Umbilical cord (tissue), 2 donors: Measurements from ENCODE around the gene TMPO. TPM values are rescaled to one million over a fixed set of nuclear protein-coding genes. Genes with fewer than 3 reads are reported as not detected.
"Not testable (repeated sequence)": the region's sequence is repeated elsewhere in the genome, so short reads cannot be mapped to it uniquely, and the experiment has no call there.

Source experiments
- DNase-seq: peaks from one replicate; pipeline ENCODE4 v3.0.0-alpha.2; 2015; ENCODE audit warnings: low spot score
- total RNA-seq: library from RNA; depleted of rRNA; stranded (reverse); fragments of >200 nt; gene quantifications from one replicate; pipeline ENCODE4 v1.2.3, GENCODE V29; 2014; ENCODE audit warnings: low replicate concordance; ENCODE audit not compliant: insufficient read depth

Gene TMPO, protein sequence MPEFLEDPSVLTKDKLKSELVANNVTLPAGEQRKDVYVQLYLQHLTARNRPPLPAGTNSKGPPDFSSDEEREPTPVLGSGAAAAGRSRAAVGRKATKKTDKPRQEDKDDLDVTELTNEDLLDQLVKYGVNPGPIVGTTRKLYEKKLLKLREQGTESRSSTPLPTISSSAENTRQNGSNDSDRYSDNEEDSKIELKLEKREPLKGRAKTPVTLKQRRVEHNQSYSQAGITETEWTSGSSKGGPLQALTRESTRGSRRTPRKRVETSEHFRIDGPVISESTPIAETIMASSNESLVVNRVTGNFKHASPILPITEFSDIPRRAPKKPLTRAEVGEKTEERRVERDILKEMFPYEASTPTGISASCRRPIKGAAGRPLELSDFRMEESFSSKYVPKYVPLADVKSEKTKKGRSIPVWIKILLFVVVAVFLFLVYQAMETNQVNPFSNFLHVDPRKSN
- total RNA-seq = 155 TPM

DNA sequence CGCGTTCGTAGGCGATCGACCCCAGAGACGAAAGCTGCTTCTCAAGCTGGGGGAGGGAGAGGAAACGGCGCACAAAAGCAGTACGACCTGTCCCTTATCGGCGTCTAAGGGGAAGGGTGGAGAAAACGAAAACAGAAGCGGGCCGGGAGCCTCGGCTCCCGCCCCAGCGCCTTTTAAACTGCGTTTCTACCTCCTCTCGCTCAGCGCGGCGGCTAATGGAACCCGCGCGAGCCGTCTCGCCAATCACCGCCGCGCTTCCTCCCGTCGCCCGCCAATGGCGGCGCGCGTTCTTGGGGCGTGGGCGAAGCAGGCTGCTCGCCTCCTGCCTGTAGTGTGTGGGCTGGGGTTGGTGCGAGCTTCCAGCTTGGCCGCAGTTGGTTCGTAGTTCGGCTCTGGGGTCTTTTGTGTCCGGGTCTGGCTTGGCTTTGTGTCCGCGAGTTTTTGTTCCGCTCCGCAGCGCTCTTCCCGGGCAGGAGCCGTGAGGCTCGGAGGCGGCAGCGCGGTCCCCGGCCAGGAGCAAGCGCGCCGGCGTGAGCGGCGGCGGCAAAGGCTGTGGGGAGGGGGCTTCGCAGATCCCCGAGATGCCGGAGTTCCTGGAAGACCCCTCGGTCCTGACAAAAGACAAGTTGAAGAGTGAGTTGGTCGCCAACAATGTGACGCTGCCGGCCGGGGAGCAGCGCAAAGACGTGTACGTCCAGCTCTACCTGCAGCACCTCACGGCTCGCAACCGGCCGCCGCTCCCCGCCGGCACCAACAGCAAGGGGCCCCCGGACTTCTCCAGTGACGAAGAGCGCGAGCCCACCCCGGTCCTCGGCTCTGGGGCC lies at the start of gene TMPO:
TMPO (plus strand) TSS at position 304 of the 824 bp plus-strand sequence; CDS start at position 582, 278 bp downstream.
- peak; percentile 96 for DNase-seq

DNA sequence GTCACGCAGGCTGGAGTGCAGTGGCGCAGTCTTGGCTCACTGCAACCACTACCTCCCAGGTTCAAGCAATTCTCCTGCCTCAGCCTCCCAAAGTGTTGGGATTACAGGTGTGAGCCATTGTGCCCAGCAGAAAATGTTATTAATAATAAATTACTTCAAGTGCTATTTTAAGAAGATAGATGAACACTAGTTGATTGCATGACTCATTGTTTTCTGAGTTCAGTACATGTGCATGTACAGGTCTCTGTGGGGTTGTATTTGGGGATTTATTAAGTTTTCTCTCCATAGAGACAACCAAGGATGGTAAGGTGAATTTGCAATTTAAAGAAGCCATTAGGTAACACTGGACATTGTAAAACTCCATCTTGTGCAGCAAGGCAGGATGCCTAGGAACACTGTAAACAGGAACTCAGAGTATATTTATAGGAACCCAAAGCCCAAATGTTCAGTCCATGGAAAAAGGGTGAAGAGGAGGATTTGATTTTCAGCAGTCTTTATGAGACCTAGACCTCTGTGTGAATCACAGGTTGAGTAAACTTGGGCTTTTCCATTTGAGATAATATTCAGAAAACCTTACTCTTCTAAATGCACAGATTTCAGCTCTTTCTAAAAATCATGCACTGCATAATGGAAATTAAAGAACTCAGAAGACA lies 49.3 kb upstream of the TMPO start:
- DNase-seq = no peak

DNA sequence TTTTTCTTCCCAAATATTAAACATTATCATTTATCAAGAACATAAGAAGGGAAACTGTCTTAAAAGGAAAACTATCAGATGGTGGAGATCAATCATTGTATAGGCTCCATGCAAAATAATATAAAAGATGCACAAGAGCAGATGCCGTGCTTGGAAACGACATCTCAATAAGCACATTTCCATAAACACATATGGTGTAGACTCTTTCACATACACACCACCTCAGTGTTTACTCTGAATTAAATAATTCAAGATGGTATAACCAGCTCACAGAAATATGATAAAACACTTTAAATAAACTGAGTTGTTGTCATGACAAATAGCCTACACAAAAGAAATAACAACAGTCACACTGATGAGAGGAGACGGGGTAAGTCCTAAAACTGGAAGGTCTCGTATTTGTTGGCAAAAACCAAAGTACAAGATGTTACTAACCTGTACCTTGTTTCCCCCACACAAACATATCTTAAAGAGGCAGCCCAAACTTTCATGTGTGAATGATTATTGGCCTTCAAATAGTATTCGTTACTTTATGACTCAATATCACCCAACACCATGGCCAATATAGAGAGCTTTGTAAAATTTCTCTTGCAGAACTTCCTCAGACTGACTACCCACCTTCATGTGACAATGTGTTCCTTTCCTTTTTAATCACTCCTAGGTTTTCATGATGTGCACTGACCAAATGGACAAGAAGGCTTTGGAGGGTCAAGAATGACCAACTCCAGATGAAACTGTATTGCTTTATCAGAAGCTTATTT lies 48.6 kb upstream of the TMPO start:
- DNase-seq = no peak

DNA sequence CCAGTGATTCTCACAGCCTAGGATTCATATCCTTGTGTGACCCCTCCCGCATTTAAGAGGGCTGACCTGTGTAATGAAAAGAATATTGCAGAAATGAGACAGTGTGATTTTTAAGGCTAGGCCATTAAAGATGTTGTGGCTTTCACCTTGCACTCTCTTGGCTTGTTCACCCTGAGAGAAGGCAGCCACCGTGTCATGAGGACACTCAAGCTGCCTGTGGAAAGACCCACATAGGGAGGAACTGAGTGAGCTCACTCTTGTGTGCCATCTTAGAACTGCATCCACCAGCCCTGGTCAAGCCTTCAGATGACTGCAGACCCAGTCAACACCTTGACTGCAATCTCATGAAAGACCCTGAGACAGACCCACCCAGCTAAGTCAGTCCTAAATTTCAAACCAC lies 46.3 kb upstream of the TMPO start:
- no peak for DNase-seq

DNA sequence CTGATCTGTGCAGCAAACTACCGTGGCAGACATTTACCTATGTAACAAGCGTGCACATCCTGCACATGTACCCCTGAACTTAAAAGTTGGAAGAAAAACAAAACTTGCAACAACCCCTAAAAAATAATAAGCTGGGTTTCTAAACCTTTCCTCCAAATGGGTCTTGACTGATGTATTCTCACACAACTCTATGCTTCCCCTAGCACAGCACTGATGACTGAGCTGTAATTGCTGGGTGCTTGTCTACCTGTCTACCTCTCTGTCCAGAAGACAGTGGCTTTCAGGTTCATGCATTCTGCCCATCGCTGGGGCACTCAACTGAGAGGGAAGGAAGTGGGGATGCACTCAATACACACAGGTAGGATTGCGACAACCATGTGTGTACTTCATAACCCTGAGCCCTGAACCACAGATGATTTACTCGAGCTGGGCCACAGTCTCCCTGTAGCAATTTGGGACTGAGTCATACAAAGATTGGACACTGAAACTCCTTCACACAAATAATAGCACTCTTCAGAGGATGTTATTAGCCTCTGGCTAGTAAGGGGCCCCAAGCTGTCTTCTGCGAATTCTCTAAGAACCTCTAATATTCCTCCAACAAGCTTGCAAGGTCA lies 44.8 kb upstream of the TMPO start:
- DNase-seq = no peak

DNA sequence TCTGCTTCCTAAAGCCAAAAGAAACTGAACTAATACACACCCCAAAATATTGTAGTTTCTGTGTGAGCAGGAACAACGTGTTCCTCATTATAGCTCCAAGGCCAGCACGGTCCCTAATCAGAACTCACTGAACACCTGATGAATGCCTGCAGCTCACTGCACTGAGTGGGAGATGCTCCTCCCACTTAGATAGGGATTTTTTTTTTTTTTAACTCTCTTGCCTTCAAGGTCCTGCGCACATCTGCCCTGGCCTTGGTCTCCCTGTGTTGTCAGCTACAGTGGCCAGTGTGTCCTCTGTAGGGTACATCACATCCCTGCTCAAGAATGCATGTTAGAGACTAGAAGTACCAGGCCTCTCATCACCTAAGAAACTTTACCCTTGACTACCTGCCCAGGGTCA lies 44.3 kb upstream of the TMPO start:
- no peak for DNase-seq

DNA sequence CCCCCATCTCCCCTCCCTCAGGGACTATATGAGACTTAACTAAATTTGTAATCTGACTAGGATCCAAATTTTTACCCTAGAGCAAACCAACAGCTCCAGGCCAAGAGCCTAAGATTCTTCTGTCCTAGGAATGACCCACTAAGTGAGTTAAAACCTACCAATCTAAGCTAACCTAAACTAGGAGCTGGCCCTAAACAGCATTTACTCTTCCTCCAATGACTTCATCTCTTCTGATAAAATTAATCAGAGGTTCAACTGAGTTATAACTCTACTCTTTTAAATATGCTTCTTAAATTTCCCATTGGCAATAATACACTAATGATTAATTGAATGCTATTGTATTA lies 39.9 kb upstream of the TMPO start:
- no peak for DNase-seq

DNA sequence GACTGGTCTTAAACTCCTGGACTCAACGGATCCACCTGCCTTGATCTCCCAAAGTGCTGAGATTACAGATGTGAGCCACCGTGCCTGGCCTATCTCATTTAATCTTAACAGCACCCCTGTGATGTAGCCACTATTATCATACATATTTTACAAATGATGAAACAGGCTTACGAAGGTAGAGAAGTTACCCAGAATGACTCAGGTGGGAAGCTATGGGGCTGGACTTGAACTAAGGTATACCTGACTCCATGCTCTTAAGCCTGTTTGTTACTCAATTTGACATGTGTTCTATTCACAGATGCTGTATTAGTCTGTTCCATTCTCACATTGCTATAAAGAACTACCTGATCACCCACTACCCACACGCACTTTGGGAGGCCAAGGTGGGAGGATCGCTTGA lies 36.8 kb upstream of the TMPO start:
- DNase-seq = no peak

DNA sequence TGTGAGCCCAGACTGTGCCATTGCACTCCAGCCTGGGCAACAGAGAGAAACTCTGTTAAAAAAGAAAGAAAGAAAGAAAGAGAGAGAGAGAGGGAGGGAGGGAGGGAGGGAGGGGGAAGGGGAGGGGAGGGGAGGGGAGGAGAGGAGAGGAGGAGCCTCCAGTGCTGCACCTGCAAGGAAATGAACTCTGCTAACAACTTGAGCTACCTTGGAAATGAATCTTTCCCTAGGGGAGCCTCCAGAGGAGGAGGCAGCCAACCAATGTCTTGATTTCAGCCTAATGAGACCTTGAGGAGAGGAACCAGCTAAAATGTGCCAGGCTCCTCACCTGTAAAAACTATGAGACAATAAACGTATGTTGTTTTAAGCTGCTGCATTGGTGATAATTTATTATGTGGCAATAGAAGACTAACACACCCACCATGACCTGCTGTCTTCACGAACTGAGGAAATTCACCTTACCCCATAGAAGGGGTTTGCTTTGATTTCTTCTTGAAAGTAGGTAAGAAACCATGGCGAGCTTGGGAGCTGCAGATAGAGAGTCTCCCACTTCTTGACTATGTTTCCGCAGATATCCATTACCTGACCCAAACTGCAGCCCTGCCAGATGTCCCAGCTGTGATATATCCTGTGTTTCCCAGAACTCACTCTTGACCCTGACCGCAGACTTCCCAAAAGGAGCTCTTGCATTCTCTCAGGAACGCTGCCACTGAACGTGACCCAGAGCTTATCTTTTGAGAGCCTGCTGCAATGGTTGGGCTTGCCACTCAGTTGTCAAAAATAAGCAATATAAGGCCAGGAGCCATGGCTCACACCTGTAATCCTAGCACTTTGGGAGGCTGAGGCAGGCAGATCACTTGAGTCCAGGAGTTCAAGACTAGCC lies 31.5 kb upstream of the TMPO start:
- DNase-seq = no peak

DNA sequence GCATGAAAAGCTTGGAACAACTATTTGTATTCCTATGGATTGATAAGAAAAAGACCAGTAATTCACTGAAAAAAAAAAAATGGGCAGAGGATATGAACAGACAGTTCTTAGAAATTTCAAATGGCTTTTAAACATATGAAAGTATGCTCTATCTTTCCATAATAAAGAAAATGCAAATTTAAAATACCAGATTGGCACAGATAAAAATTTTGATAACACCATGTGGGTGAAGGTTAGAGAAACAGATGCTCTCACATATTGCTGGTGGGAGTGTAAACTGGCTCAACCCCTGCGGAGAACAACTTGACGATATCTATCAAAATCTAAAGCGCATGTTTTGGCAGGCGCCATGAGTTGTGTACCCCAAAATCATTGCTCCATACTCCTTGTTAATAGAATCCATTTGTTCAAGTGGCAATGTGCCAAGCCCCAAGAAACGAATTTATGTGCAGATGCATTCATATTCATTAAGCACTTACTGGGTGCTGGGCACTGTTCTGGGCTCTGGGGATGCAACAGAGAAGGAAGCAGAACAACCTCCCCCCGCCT lies 29.5 kb upstream of the TMPO start:
- DNase-seq = no peak

DNA sequence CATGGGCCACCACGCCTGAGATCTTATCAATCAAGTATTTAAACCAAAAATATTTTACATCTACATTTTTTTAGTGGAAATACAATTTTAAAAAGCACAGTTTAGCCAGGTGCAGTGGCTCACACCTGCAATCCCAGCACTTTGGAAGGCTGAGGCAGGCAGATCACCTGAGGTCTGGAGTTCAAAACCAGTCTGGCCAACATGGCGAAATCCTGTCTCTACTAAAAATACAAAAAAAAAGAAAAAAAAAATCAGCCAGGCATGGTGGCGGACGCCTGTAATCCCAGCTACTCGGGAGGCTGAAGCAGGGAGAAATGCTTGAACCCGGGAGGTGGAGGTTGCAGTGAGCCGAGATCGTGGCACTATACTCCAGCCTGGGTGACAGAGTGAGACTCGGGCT lies 27.0 kb upstream of the TMPO start:
- not testable (repeated sequence) for DNase-seq

DNA sequence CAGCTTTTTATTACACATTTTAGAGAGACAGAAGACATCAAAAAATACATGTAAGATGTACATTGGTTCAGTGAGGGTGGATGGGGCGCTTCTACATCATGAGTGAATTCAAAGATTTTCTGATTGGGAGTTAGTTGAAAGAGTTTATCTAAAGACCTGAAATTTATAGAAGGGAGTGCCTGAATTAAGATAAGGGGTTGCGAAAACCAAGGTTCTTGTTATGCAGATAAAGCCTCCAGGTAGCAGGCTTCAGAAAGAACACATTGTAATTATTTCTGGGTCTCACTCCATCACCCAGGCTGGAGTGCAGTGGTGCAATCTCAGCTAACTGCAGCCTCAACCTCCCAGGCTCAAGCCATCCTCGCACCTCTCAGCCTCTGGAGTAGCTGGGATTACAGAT lies 26.2 kb upstream of the TMPO start:
- DNase-seq = no peak

DNA sequence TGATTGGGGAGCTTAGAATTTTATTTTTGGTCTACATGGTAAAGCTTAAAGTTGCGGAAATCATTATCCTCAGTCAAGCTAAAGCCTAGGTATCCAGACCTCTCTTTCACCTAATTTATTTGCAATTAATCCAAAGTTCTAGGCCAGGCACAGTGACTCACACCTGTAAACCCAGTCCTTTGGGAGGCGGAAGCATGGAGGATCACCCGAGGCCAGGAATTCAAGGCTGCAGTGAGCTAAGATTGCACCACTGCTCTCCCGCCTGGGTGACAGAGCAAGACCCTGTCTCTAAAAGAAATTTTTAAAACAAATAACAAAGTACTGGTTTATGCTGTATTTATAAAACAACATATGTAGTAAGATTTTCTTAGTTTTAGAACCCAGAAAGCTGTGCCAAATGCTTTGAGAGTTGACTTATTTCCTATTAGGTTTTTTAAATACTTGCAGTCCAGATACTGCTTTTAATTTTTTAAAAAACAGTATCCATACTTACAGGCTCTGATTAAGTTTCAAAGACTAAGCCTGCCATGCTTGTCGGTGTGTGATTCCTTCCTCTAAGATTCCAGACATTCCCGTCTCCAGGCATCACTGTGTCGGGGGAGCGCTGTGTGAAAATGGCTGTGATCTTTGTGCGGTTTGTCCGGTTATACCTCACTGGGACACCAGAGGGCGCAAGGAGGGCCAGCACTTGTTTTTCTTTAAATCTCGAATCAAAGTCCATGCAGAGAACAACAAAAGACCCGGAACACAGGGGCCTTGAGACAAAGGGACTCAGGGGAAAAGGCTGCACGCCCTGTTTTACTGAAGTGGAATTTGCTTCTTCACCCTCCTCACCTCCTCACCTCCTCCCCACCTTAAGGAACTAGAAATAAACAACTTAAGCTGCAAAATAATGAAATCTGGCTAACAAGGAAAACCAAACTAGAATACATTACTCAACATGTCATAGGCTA lies 24.6 kb upstream of the TMPO start:
- DNase-seq = peak; percentile 95

DNA sequence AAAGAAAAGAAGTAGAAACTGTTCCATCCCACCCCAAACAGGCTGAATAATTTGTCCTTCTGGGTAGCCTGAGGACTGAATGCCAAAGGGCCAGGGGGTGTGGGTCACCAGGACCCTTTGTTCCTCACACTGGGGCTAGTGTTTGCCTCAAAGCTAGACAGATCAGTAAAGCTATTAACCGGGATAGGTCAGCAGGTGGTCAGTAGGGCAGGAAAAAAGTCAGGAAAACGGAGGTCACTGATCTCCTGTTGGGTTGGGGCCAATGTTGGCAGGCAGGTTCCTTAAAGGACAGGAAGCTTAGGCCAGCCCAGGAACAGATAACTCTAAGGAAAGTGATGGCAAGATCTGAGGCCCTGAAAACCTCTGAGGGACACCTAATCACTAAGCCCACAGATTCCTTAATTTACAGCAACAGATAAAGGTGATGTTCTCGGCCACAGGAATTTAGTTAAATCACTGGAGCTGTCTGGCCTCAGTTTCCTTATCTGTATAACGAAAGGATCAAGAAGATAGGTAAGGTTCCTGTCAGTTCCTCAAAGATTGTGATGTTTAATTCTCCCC lies 22.7 kb upstream of the TMPO start:
- no peak for DNase-seq

DNA sequence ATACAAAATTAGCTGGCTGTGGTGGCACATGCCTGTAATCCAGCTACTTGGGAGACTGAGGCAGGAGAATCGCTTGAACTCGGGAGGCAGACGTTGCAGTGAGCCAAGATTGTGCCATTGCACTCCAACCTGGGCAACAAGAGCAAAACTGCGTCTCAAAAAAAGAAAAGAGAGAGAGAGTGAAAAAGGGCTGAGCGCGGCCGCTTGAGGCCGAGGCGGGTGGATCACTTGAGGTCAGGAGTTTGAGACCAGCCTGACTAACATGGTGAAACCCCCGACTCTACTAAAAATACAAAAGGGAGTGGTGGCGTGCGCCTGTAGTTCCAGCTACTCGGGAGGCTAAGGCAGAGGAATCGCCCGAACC lies 14.1 kb upstream of the TMPO start:
- not testable (repeated sequence) for DNase-seq

DNA sequence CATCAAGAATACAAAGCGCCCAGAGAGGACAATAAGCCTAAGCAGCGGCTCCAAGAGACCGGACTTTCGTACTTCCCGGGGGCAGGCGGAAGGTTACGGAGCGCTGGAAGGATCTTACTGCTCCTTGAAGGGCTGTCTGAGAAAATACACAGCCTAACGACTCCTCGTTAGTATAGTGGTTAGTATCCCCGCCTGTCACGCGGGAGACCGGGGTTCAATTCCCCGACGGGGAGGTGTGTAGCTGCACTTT lies 12.1 kb upstream of the TMPO start:
- peak; percentile 98 for DNase-seq

DNA sequence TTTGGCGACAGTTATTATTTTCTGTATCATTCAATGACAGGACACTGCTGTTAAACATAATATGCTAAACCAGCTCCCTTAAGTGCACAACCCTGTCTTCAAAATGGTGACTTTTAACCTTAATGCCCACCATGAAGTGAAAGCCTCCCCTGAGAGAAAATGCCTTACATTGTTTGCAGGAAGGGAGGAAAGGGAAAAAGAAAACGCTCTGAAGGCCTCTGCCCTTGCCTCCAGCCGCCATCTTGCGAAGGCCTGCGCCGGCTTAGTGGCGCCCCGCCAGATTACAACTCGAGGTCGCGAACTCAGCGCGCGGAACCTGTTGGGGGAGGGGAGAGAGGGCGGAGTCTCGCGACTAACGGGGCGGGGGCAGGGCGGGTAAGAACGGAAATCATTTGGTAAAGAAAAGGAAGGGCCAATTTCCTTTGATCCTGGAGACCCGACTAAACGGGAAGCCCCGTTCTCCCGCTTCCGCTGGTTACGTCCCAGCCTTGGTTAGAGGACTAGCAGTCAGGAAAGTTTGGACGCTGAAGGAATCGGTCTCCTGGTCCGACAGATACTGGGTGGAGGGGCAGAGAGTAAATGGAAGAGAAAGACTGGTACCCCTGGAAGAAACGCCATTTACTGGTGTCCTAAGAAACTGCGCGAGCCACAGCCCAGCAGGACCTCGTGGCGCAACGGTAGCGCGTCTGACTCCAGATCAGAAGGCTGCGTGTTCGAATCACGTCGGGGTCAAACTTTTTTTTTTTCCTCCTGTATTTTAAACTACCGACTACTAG lies 11.6 kb upstream of the TMPO start:
- DNase-seq = peak; percentile 95

DNA sequence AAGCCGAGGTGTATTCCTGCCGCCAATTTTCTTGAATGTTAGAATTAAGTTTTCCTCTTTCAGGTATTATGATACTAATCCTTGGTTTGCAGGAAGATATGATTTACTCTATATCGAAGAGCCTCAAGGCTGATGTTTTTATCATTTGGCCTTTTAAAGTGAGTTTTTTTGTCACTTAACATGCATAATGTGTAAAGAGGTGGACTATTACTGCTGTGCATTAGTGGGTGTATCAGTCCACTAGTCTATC lies 11.1 kb upstream of the TMPO start:
- DNase-seq = no peak
